ENCODE measurements around the gene FAM184B.
"Not testable (repeated sequence)": the region's sequence is repeated elsewhere in the genome, so short reads cannot be mapped to it uniquely, and the experiment has no call there.

Gene FAM184B

GRCh38 chr4:17682222-17682566 lies 99.2 kb downstream of the FAM184B start:
- no peak for DNase-seq (ENCODE audit: low read depth)

GRCh38 chr4:17681281-17682221 lies 99.9 kb downstream of the FAM184B start:
- DNase-seq (ENCODE audit: low read depth) = no peak

- DNase-seq (ENCODE audit: low read depth) = no peak
Measured at GRCh38 chr4:17680559-17681280, 100.7 kb downstream of the FAM184B start.

- DNase-seq (ENCODE audit: low read depth) = no peak
Measured at GRCh38 chr4:17670423-17670822, 111.0 kb downstream of the FAM184B start.

- no peak for DNase-seq (ENCODE audit: low read depth)
Measured at GRCh38 chr4:17667653-17668201, 113.7 kb downstream of the FAM184B start.

- DNase-seq (ENCODE audit: low read depth) = no peak
Measured at GRCh38 chr4:17667253-17667652, 114.2 kb downstream of the FAM184B start.

- no peak for DNase-seq (ENCODE audit: low read depth)
Measured at GRCh38 chr4:17665852-17666251, 115.6 kb downstream of the FAM184B start.

GRCh38 chr4:17665346-17665745 lies 116.1 kb downstream of the FAM184B start:
- DNase-seq (ENCODE audit: low read depth) = no peak

GRCh38 chr4:17664755-17665154 lies 116.7 kb downstream of the FAM184B start:
- no peak for DNase-seq (ENCODE audit: low read depth)

- DNase-seq (ENCODE audit: low read depth) = no peak
Measured at GRCh38 chr4:17662694-17663093, 118.7 kb downstream of the FAM184B start.

- not testable (repeated sequence) for DNase-seq (ENCODE audit: low read depth)
Measured at GRCh38 chr4:17659196-17659595, 122.2 kb downstream of the FAM184B start.

GRCh38 chr4:17657849-17658248 lies 123.6 kb downstream of the FAM184B start:
- DNase-seq (ENCODE audit: low read depth) = no peak

GRCh38 chr4:17657090-17657489 lies 124.3 kb downstream of the FAM184B start:
- no peak for DNase-seq (ENCODE audit: low read depth)

- DNase-seq (ENCODE audit: low read depth) = no peak
Measured at GRCh38 chr4:17654701-17655100, 126.7 kb downstream of the FAM184B start.

- DNase-seq (ENCODE audit: low read depth) = no peak
Measured at GRCh38 chr4:17650406-17650805, 131.0 kb downstream of the FAM184B start.

GRCh38 chr4:17647927-17648326 lies 133.5 kb downstream of the FAM184B start:
- no peak for DNase-seq (ENCODE audit: low read depth)

- no peak for DNase-seq (ENCODE audit: low read depth)
Measured at GRCh38 chr4:17647176-17647806, 134.1 kb downstream of the FAM184B start.

GRCh38 chr4:17646693-17647092 lies 134.7 kb downstream of the FAM184B start:
- DNase-seq (ENCODE audit: low read depth) = no peak

- DNase-seq (ENCODE audit: low read depth) = no peak
Measured at GRCh38 chr4:17642398-17642783, 139.0 kb downstream of the FAM184B start.

- DNase-seq (ENCODE audit: low read depth) = no peak
Measured at GRCh38 chr4:17639136-17639535, 142.3 kb downstream of the FAM184B start.

GRCh38 chr4:17636696-17637622 lies 144.5 kb downstream of the FAM184B start:
- DNase-seq (ENCODE audit: low read depth) = peak; percentile 57

Measured in stimulated activated CD8-positive, alpha-beta memory T cell treated with anti-CD3 and anti-CD28 coated beads, Interleukin-12 subunit alpha, Interleukin-12 subunit beta, amount 100 ng/mL, for 1 hour (primary cell).